Hepatocyte (in vitro differentiated cells): ENCODE results near the gene DTHD1.

ENCODE experiments used
- EZH2 ChIP-seq: fragments of 200-600 bp; sonication (generic); IDR thresholded peaks from 2 replicates; pipeline ENCODE4 v1.6.1; 2016; ENCODE audit warnings: antibody characterized with exemption, mild to moderate bottlenecking, borderline replicate concordance
- EZH2phosphoT487 ChIP-seq: fragments of 200-600 bp; sonication (generic); IDR thresholded peaks from one replicate; pipeline ENCODE4 v1.6.1; 2018; ENCODE audit warnings: antibody characterized with exemption, mild to moderate bottlenecking, low read depth, moderate library complexity; ENCODE audit not compliant: unreplicated experiment, severe bottlenecking
- TF ChIP-seq, protein P1 (sequence below): fragments of 200-600 bp; sonication (generic); IDR thresholded peaks from 2 replicates; pipeline ENCODE4 v1.5.1; 2016; ENCODE audit warnings: antibody characterized with exemption, mild to moderate bottlenecking; ENCODE audit not compliant: poor library complexity

DNA sequence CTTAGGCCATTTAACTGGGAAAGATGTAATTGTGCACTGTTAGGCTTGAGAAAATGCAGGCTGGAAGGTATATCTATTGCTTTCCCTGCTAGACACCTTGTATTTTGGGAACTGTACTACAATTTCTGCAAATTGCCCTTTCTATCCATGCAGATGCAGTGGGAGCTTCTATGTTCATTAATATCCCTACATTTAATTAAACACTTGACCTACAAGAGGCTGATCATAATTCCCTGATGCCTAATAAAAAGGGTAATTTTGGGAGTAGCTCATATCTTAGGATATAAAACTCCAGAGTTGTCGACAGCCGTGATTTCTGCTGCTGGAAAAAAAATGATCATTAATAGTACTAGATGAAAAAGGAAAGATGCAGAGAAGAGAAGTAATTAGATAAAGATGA is 19.7 kb downstream of the DTHD1 start:
- TF ChIP-seq, protein P1, sequence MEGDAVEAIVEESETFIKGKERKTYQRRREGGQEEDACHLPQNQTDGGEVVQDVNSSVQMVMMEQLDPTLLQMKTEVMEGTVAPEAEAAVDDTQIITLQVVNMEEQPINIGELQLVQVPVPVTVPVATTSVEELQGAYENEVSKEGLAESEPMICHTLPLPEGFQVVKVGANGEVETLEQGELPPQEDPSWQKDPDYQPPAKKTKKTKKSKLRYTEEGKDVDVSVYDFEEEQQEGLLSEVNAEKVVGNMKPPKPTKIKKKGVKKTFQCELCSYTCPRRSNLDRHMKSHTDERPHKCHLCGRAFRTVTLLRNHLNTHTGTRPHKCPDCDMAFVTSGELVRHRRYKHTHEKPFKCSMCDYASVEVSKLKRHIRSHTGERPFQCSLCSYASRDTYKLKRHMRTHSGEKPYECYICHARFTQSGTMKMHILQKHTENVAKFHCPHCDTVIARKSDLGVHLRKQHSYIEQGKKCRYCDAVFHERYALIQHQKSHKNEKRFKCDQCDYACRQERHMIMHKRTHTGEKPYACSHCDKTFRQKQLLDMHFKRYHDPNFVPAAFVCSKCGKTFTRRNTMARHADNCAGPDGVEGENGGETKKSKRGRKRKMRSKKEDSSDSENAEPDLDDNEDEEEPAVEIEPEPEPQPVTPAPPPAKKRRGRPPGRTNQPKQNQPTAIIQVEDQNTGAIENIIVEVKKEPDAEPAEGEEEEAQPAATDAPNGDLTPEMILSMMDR: no peak
- TF ChIP-seq EZH2 (no peak), EZH2phosphoT487 (no peak)
